Coronary artery (tissue), 2 donors: Measurements from ENCODE around the gene ATF7IP2.

Experiments
- DNase-seq: peaks from one replicate; pipeline ENCODE4 v3.0.0-alpha.2; 2017; ENCODE audit warnings: low spot score
- H3K27ac ChIP-seq, 2 donors: fragments of 200-600 bp; sonication (generic); one replicate each; pipeline ENCODE4 v1.5.1; 2016 to 2019
- H3K4me3 ChIP-seq: fragments of 200-600 bp; sonication (generic); 2 replicates; pipeline ENCODE4 v1.5.1; 2016; ENCODE audit warnings: mild to moderate bottlenecking, moderate library complexity
- CTCF ChIP-seq: fragments of 200-600 bp; sonication (generic); IDR thresholded peaks from one replicate; pipeline ENCODE4 v1.5.1; 2019; ENCODE audit warnings: antibody characterized with exemption

ATF7IP2 gene

GRCh38 chr16:10531582-10531981, 145.7 kb downstream of the ATF7IP2 start:
- no peak for TF ChIP-seq CTCF
- no peak overlapping the region for H3K27ac ChIP-seq

More at GRCh38 chr16:10531582-10531981, 145.7 kb downstream of the ATF7IP2 start:
- DNase-seq, result no peak
- no peak overlapping the region for H3K4me3 ChIP-seq
